Endothelial cell of umbilical vein (primary cell): ENCODE data around the gene BCOR. TPM values are rescaled to one million over a fixed set of nuclear protein-coding genes. Genes with fewer than 3 reads are reported as not detected.
A peak's percentile ranks its signal among the peaks of the same experiment; 100 is the strongest.

Experiments
- BruUV-seq: library from RNA; stranded (reverse); fragments of 400-500 nt; replicated peaks from 2 replicates; lab custom pipeline; 2021; lab: Mats Ljungman, UMichigan
- CTCF ChIA-PET: fragments of 300-600, 350-600 bp; sonication (Branson Sonifier 250); formaldehyde crosslinking; loops from one replicate; lab custom pipeline; 2021; ENCODE audit warnings: antibody characterized with exemption, inconsistent platforms; lab: Charles Lee
- POLR2A ChIA-PET: fragments of 300-600, 350-600 bp; sonication (Branson Sonifier 250); formaldehyde crosslinking; loops from one replicate; lab custom pipeline; 2021; ENCODE audit warnings: antibody characterized with exemption, inconsistent platforms; lab: Charles Lee
- DNase-seq: peaks from one replicate; pipeline ENCODE4 v3.0.0-alpha.2; 2011; ENCODE audit warnings: low read depth, low spot score
- FAIRE-seq: peaks from 2 replicates; lab custom pipeline; 2011; peaks lifted over from hg19 to GRCh38; lab: Jason Lieb, UNC
- H2AFZ ChIP-seq: 2 replicates; pipeline ENCODE4 v1.6.0; 2012; ENCODE audit warnings: low read depth, low read length, control low read depth, inconsistent platforms
- H3K27ac ChIP-seq: 2 replicates; pipeline ENCODE4 v1.5.1; 2011; ENCODE audit warnings: low read depth, mild to moderate bottlenecking, control low read depth, low read length, moderate library complexity; ENCODE audit not compliant: insufficient read depth
- H3K27me3 ChIP-seq, 2 experiments: 2 replicates each; pipeline versions ENCODE4 v1.6.0 to v1.6.1; 2011; ENCODE audit warnings: low read length in 2 of 2, mixed read lengths in 1 of 2; ENCODE audit not compliant: control insufficient read depth in 2 of 2, insufficient read depth in 2 of 2
- H3K36me3 ChIP-seq, 2 experiments: 2 replicates in 1 of 2; 3 replicates in 1 of 2; pipeline ENCODE4 v1.5.1; 2011; ENCODE audit warnings: low read length in 2 of 2, mild to moderate bottlenecking in 1 of 2, moderate library complexity in 1 of 2; ENCODE audit not compliant: control insufficient read depth in 2 of 2, insufficient read depth in 2 of 2; ENCODE audit errors: extremely low read depth in 1 of 2
- H3K4me1 ChIP-seq: 3 replicates; pipeline ENCODE4 v1.5.1; 2011; ENCODE audit warnings: mild to moderate bottlenecking, low read length; ENCODE audit not compliant: control insufficient read depth, insufficient read depth; ENCODE audit errors: extremely low read depth
- H3K4me2 ChIP-seq: 2 replicates; pipeline ENCODE4 v1.6.1; 2011; ENCODE audit warnings: low read length, control low read depth, mixed read lengths; ENCODE audit not compliant: insufficient read depth
- H3K4me3 ChIP-seq, 3 experiments: fragments of 200-600 bp in 1 of 3; sonication (generic), shearing (Covaris generic) in 1 of 3; replicated peaks in 1 of 3; 2 replicates each; pipeline ENCODE4 v1.5.1; 2011 to 2016; ENCODE audit warnings: control low read depth in 3 of 3, low read length in 3 of 3, mild to moderate bottlenecking in 2 of 3, inconsistent platforms in 1 of 3, low read depth in 1 of 3, moderate library complexity in 1 of 3; ENCODE audit not compliant: insufficient read depth in 1 of 3
- H3K79me2 ChIP-seq: 2 replicates; pipeline ENCODE4 v1.6.0; 2012; ENCODE audit warnings: low read length, inconsistent platforms; ENCODE audit not compliant: control insufficient read depth, insufficient read depth
- H3K9ac ChIP-seq: replicated peaks from 2 replicates; pipeline ENCODE3; 2011; ENCODE audit warnings: low read length, control low read depth; ENCODE audit not compliant: insufficient read depth; ENCODE audit errors: extremely low read depth
- H3K9me1 ChIP-seq: replicated peaks from 3 replicates; pipeline ENCODE4 v1.6.0; 2011; ENCODE audit warnings: mild to moderate bottlenecking, low read length; ENCODE audit not compliant: control insufficient read depth, insufficient read depth; ENCODE audit errors: extremely low read depth
- H3K9me3 ChIP-seq: replicated peaks from 2 replicates; pipeline ENCODE4 v1.5.1; 2012; ENCODE audit warnings: low read length, inconsistent platforms; ENCODE audit not compliant: control insufficient read depth, insufficient read depth
- H4K20me1 ChIP-seq: replicated peaks from 2 replicates; pipeline ENCODE3; 2011; ENCODE audit warnings: mild to moderate bottlenecking, low read length; ENCODE audit not compliant: control insufficient read depth, insufficient read depth; ENCODE audit errors: extremely low read depth
- CTCF ChIP-seq, 2 donors: IDR thresholded peaks; 1 replicate in 1 of 2; 2 replicates in 1 of 2; pipeline ENCODE4 v1.5.1; 2011; ENCODE audit warnings: low read length in 2 of 2, mild to moderate bottlenecking in 2 of 2, moderate library complexity in 2 of 2, control low read depth in 1 of 2, inconsistent platforms in 1 of 2, low read depth in 1 of 2; ENCODE audit not compliant: insufficient read depth in 1 of 2; ENCODE audit errors: extremely low read depth in 1 of 2
- EZH2 ChIP-seq: IDR thresholded peaks from 2 replicates; pipeline ENCODE4 v1.6.1; 2012; ENCODE audit warnings: borderline replicate concordance, low read depth, mild to moderate bottlenecking, moderate library complexity, low read length, inconsistent platforms; ENCODE audit not compliant: severe bottlenecking
- FOS ChIP-seq: IDR thresholded peaks from 2 replicates; pipeline ENCODE4 v1.6.1; 2011; ENCODE audit warnings: mild to moderate bottlenecking, low read length, moderate library complexity, borderline replicate concordance; ENCODE audit not compliant: insufficient read depth
- GATA2 ChIP-seq: IDR thresholded peaks from 2 replicates; pipeline ENCODE4 v1.7.0; 2011; ENCODE audit warnings: low read depth, mild to moderate bottlenecking, moderate library complexity, mixed read lengths, low read length; ENCODE audit not compliant: insufficient read length, insufficient read depth
- JUN ChIP-seq: IDR thresholded peaks from 2 replicates; pipeline ENCODE4 v1.6.1; 2011; ENCODE audit warnings: borderline replicate concordance, low read depth; ENCODE audit not compliant: insufficient read length, insufficient read depth
- MAX ChIP-seq: IDR thresholded peaks from 2 replicates; pipeline ENCODE4 v1.6.1; 2011; ENCODE audit not compliant: insufficient read depth, insufficient read length
- MYC ChIP-seq: IDR thresholded peaks from one replicate; pipeline ENCODE4 v1.6.1; 2011; ENCODE audit warnings: mild to moderate bottlenecking, low read depth, low read length
- POLR2A ChIP-seq: IDR thresholded peaks from 2 replicates; pipeline ENCODE4 v1.6.1; 2012; ENCODE audit warnings: low read depth, mild to moderate bottlenecking, control low read depth, low read length
- POLR2AphosphoS5 ChIP-seq: IDR thresholded peaks from 2 replicates; pipeline ENCODE4 v1.6.1; 2012; ENCODE audit warnings: low read depth, mild to moderate bottlenecking, control low read depth, low read length, moderate library complexity; ENCODE audit not compliant: insufficient read depth
- dilution Hi-C: fragments of 300-500 bp; cut with MboI; formaldehyde crosslinking; loops from one replicate; pipeline ENCODE4 v1.15.0; 2019; ENCODE audit warnings: low sequenced_read_pairs; ENCODE audit not compliant: extremely low pct_ligation_motif_present
- intact Hi-C: fragments of 100-400 bp; cut with micrococcal nuclease; formaldehyde crosslinking; loops from one replicate; pipeline ENCODE4 v1.10.0; 2022
- polyA plus RNA-seq, 4 experiments: library from polyadenylated mRNA; depleted of rRNA in 3 of 4; stranded (reverse) in 3 of 4; unstranded in 1 of 4; fragments of >200 nt; gene quantifications; 2 replicates each; pipeline versions ENCODE4 v1.2.1 to v1.2.3, GENCODE V29; 2011 to 2012; ENCODE audit warnings: missing spikeins in 1 of 4
- total RNA-seq: library from RNA; stranded (reverse); gene quantifications from 2 replicates; pipeline ENCODE4 v1.2.3, GENCODE V29; 2021

Gene BCOR
- total and polyA plus RNA-seq, 2 donors (not counting 3 experiments of a cell fraction or from before 2014, with no cell fraction given): 10.1 to 24.2 TPM

DNA sequence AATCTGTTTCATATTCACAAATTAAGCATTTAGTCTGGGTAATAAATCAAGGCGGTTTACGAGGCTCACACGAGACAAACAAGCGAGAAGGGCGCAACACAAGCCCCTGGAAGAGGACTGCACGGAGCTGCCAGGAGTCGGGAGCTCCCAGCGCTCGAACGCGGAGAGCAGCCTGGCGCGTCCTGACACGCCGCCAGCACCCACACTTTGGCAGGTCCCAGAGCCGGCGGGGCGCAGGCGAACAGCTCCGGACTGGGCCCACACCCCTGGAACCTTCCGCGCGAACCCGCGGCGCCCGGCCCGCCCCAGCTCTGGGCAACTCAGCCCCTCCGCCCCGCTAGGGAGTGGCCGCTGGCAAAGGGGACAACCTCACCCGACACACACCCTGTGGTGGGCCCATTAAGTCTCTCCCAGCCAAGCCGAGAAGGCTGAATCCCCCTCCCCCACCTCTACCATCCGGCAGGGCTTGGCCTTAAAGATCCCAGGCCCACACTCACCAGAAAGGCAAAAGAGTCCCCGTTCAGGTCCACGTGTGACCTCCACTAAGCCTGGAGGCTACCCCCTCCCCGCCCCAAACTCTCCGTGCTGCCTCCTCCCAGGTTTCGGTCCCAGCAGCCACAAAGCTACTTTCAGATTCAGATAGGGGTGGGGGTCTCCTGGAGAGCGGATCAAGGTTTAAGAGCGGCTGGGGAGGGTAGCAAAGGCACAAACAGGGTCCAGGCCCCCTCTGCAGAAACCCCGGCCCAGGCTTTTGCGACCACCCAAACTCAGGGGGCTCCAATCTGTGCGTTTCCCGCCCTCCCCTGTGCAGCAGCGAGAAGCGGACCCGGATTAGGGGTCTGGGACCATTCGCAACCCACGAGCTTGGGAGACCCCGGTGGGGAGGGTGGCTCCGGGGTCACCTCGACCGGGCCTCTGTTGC lies 47.5 kb upstream of the BCOR start:
- dilution Hi-C loops: no loop called here
- no peak for TF ChIP-seq MYC
- no peak for TF ChIP-seq CTCF (IDR thresholded peaks at IDR 0.05; ENCODE audit: extremely low read depth in 1 of 2, insufficient read depth in 1 of 2, low read depth in 1 of 2, low read length in 2 of 2)
- TF ChIP-seq POLR2A: no peak
- TF ChIP-seq MAX: no peak
- TF ChIP-seq EZH2: no peak
- no peak for TF ChIP-seq FOS
- TF ChIP-seq JUN: no peak
- TF ChIP-seq GATA2: no peak
- no peak for TF ChIP-seq POLR2AphosphoS5
- Histone ChIP-seq H3K27me3 (no peaks in the 10 kb centered on the region), H3K4me1 (peaks cover 29% of the 10 kb centered on the region), H3K36me3 (no peaks in the 10 kb centered on the region), H3K79me2 (no peaks in the 10 kb centered on the region), H4K20me1 (no peaks in the 10 kb centered on the region), H3K9ac (peak overlapping the region; percentile 44), H3K27ac (no peak overlapping the region), H2AFZ (peak overlapping the region; percentile 34), H3K9me1 (no peaks in the 10 kb centered on the region), H3K4me2 (peak overlapping the region; percentile 68), H3K9me3 (no peaks in the 10 kb centered on the region), H3K4me3 (peak overlapping the region; percentile 19 to 51 (median 36))
- no TSS peak for BruUV-seq
- DNase-seq: no peak
- ChIA-PET CTCF (interaction anchor here (0.7 to 1.1 kb wide), 2 partner anchors 52 to 393 kb away, joined by 3 read pairs; no protein-coding TSS in a partner anchor), POLR2A (no interaction called here)
- FAIRE-seq: peak; percentile 78
- intact Hi-C loops: no loop called here
